H1 (cell line): ENCODE data around the gene HTRA1. TPM values are rescaled to one million over a fixed set of nuclear protein-coding genes. Genes with fewer than 3 reads are reported as not detected.

Experiments used
- ASH2L ChIP-seq: fragments of 200-600, 300-600 bp; sonication (generic); IDR thresholded peaks from one replicate; pipeline ENCODE4 v1.7.1; 2017; ENCODE audit warnings: low read length
- BRCA1 ChIP-seq: IDR thresholded peaks from 2 replicates; pipeline ENCODE4 v1.6.1; 2012; ENCODE audit warnings: low read depth, low read length, improper control_type of control experiment
- CHD2 ChIP-seq: IDR thresholded peaks from 2 replicates; pipeline ENCODE4 v1.6.1; 2012; ENCODE audit warnings: low read length, improper control_type of control experiment
- SAP30 ChIP-seq: fragments of 300-600 bp; sonication (generic); IDR thresholded peaks from 2 replicates; pipeline ENCODE4 v1.7.1; 2012; ENCODE audit warnings: low read length, moderate library complexity, mild to moderate bottlenecking, inconsistent platforms; ENCODE audit not compliant: insufficient read depth, insufficient replicate concordance
- SP1 ChIP-seq: IDR thresholded peaks from 2 replicates; pipeline ENCODE4 v1.6.1; 2011; ENCODE audit warnings: low read depth, low read length
- SP2 ChIP-seq: IDR thresholded peaks from 2 replicates; pipeline ENCODE4 v1.6.1; 2012; ENCODE audit warnings: mild to moderate bottlenecking, low read length, inconsistent platforms
- SP4 ChIP-seq: IDR thresholded peaks from 2 replicates; pipeline ENCODE4 v1.6.1; 2012; ENCODE audit warnings: low read length, inconsistent platforms
- TAF7 ChIP-seq: optimal IDR thresholded peaks from 2 replicates; pipeline ENCODE3; 2011; ENCODE audit warnings: low read depth, mild to moderate bottlenecking, inconsistent platforms, low read length, moderate library complexity, borderline replicate concordance
- USF2 ChIP-seq: IDR thresholded peaks from 2 replicates; pipeline ENCODE4 v1.6.1; 2011; ENCODE audit warnings: low read length, improper control_type of control experiment
- polyA plus RNA-seq, 7 experiments: library from polyadenylated mRNA; depleted of rRNA in 3 of 7; stranded (reverse) in 5 of 7; unstranded in 2 of 7; fragments of >200 nt in 5 of 7; fragments of 200-250 nt in 2 of 7; gene quantifications; 1 replicate in 5 of 7; 2 replicates in 1 of 7; 4 replicates in 1 of 7; pipeline versions ENCODE4 v1.2.1 to v1.2.3, GENCODE V29; 2011 to 2013; ENCODE audit warnings: missing spikeins in 2 of 7, mixed read lengths in 2 of 7
- total RNA-seq: library from RNA; stranded (reverse); fragmentation: NEBNext Ultra II Directional; extraction: Animal tissue kit (Norgen Biotek cat#: 25700); gene quantifications from 2 replicates; pipeline ENCODE4 v1.2.1, GENCODE V29; 2021

Gene HTRA1
- total and polyA plus RNA-seq, 2 of the 8 experiments (the other 6 are each of a cell fraction or from before 2014, with no cell fraction given), result 15.8 to 20.1 TPM

GRCh38 chr10:122421742-122422141 lies 39.6 kb upstream of the HTRA1 start (continued):
- TF ChIP-seq SP1 (no peak), BRCA1 (no peak), USF2 (no peak), SP4 (no peak), SAP30 (no peak), CHD2 (no peak), SP2 (no peak), TAF7 (no peak), ASH2L (no peak)
- TF ChIP-seq, all 59 proteins: peak for 0
